Thoracic aorta (tissue), 2 donors: ENCODE data around the gene SLC35E2B. TPM values are rescaled to one million over a fixed set of nuclear protein-coding genes. Genes with fewer than 3 reads are reported as not detected.
A peak's percentile ranks its signal among the peaks of the same experiment; 100 is the strongest.
"Not testable (repeated sequence)": the region's sequence is repeated elsewhere in the genome, so short reads cannot be mapped to it uniquely, and the experiment has no call there.

ENCODE experiments used
- ATAC-seq: fragments of 150-250 bp; one replicate; pipeline ENCODE4 v1.8.0; 2017; ENCODE audit warnings: low read depth; ENCODE audit not compliant: insufficient number of reproducible peaks, low FRiP score
- DNase-seq: peaks from one replicate; pipeline ENCODE4 v3.0.0-alpha.2; 2020; ENCODE audit warnings: low spot score
- H3K27ac ChIP-seq, 2 donors: fragments of 200-600 bp; sonication (generic); 1 replicate in 1 of 2; 2 replicates in 1 of 2; pipeline ENCODE4 v1.5.1; 2016; ENCODE audit warnings: mild to moderate bottlenecking in 2 of 2, moderate library complexity in 2 of 2
- H3K27me3 ChIP-seq: fragments of 200-600 bp; sonication (generic); replicated peaks from 2 replicates; pipeline ENCODE4 v1.6.0; 2016; ENCODE audit warnings: mild to moderate bottlenecking; ENCODE audit not compliant: insufficient read depth
- H3K36me3 ChIP-seq: fragments of 200-600 bp; sonication (generic); one replicate; pipeline ENCODE4 v1.5.1; 2016
- H3K4me1 ChIP-seq, 2 donors: fragments of 200-600 bp; sonication (generic); 1 replicate in 1 of 2; 2 replicates in 1 of 2; pipeline versions ENCODE4 v1.5.1 to v1.6.0; 2016; ENCODE audit warnings: low read depth in 2 of 2, mild to moderate bottlenecking in 1 of 2; ENCODE audit not compliant: control insufficient read depth in 1 of 2
- H3K4me3 ChIP-seq: fragments of 200-600 bp; sonication (generic); 2 replicates; pipeline ENCODE4 v1.5.1; 2016; ENCODE audit warnings: mild to moderate bottlenecking
- H3K9me3 ChIP-seq: fragments of 200-600 bp; sonication (generic); 2 replicates; pipeline ENCODE4 v1.5.1; 2016
- CTCF ChIP-seq: fragments of 200-600 bp; sonication (generic); IDR thresholded peaks from one replicate; pipeline ENCODE4 v1.5.1; 2019; ENCODE audit warnings: antibody characterized with exemption
- total RNA-seq, 2 donors: library from RNA; depleted of rRNA; stranded (reverse); fragments of >200 nt; gene quantifications; one replicate each; pipeline versions ENCODE4 v1.1.0 to v1.2.3, GENCODE V29; 2016

The SLC35E2B gene
- 10 to 100 TPM; 37.2 to 48.3 TPM for total RNA-seq

GRCh38 chr1:1692714-1693647, at the start of gene SLC35E2B:
Gene SLC35E2B, minus strand, starts transcription at chr1:1692795. Its CDS starts 16,096 bp downstream, at chr1:1676699.
- H3K27me3 ChIP-seq, H3K9me3 ChIP-seq, H3K4me1 ChIP-seq, H3K36me3 ChIP-seq: not testable (repeated sequence)
- Histone ChIP-seq H3K27ac (peak within 1 kb of the TSS; percentile 86 to 90), H3K4me3 (peak within 1 kb of the TSS; percentile 82)
- peak; percentile 74 for DNase-seq
- ATAC-seq, result peak; percentile 98

- ATAC-seq, result peak; percentile 81
- not testable (repeated sequence) for H3K9me3 ChIP-seq
Observed at GRCh38 chr1:1741013-1741412, 48.4 kb upstream of the SLC35E2B start.

GRCh38 chr1:1738799-1739337, 46.3 kb upstream of the SLC35E2B start:
- H3K27ac ChIP-seq, H3K9me3 ChIP-seq, H3K4me1 ChIP-seq, ATAC-seq, H3K4me3 ChIP-seq, H3K36me3 ChIP-seq, H3K27me3 ChIP-seq, DNase-seq: not testable (repeated sequence)

More at GRCh38 chr1:1741013-1741412, 48.4 kb upstream of the SLC35E2B start:
- not testable (repeated sequence) for H3K4me3 ChIP-seq, H3K27me3 ChIP-seq, H3K36me3 ChIP-seq, DNase-seq, H3K4me1 ChIP-seq
- H3K27ac ChIP-seq, result peak overlapping the region in 1 of 2 donors; percentile 63

GRCh38 chr1:1737675-1738590, 45.3 kb upstream of the SLC35E2B start:
- H3K4me1 ChIP-seq, H3K27ac ChIP-seq, ATAC-seq, H3K36me3 ChIP-seq, H3K4me3 ChIP-seq, H3K27me3 ChIP-seq, DNase-seq, H3K9me3 ChIP-seq: not testable (repeated sequence)

- TF ChIP-seq CTCF, result no peak
- Histone ChIP-seq H3K36me3 (peaks cover 11% of the 10 kb centered on the region), H3K27ac (no peak overlapping the region), H3K9me3 (no peaks in the 10 kb centered on the region), H3K4me3 (no peak overlapping the region), H3K27me3 (no peaks in the 10 kb centered on the region), H3K4me1 (no peaks in the 10 kb centered on the region)
- ATAC-seq (no peak), DNase-seq (no peak)
Observed at GRCh38 chr1:1732381-1732780, 39.8 kb upstream of the SLC35E2B start.

GRCh38 chr1:1730870-1731269, 38.3 kb upstream of the SLC35E2B start:
- DNase-seq (no peak), ATAC-seq (no peak)
- peaks cover 11% of the 10 kb centered on the region for H3K36me3 ChIP-seq
- H3K27me3 ChIP-seq, result no peaks in the 10 kb centered on the region
- H3K9me3 ChIP-seq, result no peaks in the 10 kb centered on the region
- H3K27ac ChIP-seq, result no peak overlapping the region
- no peak for TF ChIP-seq CTCF
- no peak overlapping the region for H3K4me3 ChIP-seq
- no peaks in the 10 kb centered on the region for H3K4me1 ChIP-seq

- H3K36me3 ChIP-seq, result peaks cover 11% of the 10 kb centered on the region
- not testable (repeated sequence) for H3K4me3 ChIP-seq, H3K9me3 ChIP-seq, ATAC-seq, DNase-seq, H3K27ac ChIP-seq, H3K27me3 ChIP-seq, H3K4me1 ChIP-seq
Observed at GRCh38 chr1:1730230-1730629, 37.6 kb upstream of the SLC35E2B start.

GRCh38 chr1:1729116-1729816, 36.7 kb upstream of the SLC35E2B start:
- not testable (repeated sequence) for H3K27me3 ChIP-seq, H3K4me3 ChIP-seq, H3K9me3 ChIP-seq, DNase-seq, H3K27ac ChIP-seq, H3K4me1 ChIP-seq, ATAC-seq
- peaks cover 11% of the 10 kb centered on the region for H3K36me3 ChIP-seq

GRCh38 chr1:1728308-1729005, 35.9 kb upstream of the SLC35E2B start:
- H3K4me1 ChIP-seq, ATAC-seq, DNase-seq, H3K9me3 ChIP-seq, H3K4me3 ChIP-seq, H3K27ac ChIP-seq, H3K27me3 ChIP-seq: not testable (repeated sequence)
- H3K36me3 ChIP-seq, result peaks cover 11% of the 10 kb centered on the region
